T-cell (primary cell): ENCODE data around the gene ST7. TPM values are rescaled to one million over a fixed set of nuclear protein-coding genes. Genes with fewer than 3 reads are reported as not detected.

Experiments
- ATAC-seq, 4 experiments: fragments of 200-7000 bp in 3 of 4; fragments of 150-1000 bp in 1 of 4; cut with Tn5 transposase; replicated peaks in 1 of 4; 1 replicate in 3 of 4; 2 replicates in 1 of 4; pipeline ENCODE4 v1.10.0; 2021; ENCODE audit warnings: moderate library complexity in 3 of 4, mild to moderate bottlenecking in 2 of 4, moderate number of reproducible peaks in 1 of 4
- CTCF ChIA-PET, 2 donors: fragments of 300-600 bp; sonication (Branson Sonifier 250); formaldehyde crosslinking; loops; one replicate each; lab custom pipeline; 2022; ENCODE audit warnings: antibody characterized with exemption in 2 of 2; lab: Charles Lee
- POLR2A ChIA-PET, 2 donors: fragments of 300-600 bp; sonication (Branson Sonifier 250); formaldehyde crosslinking; loops; one replicate each; lab custom pipeline; 2022; ENCODE audit warnings: antibody characterized with exemption in 2 of 2; lab: Charles Lee
- DNase-seq, 35 experiments: peaks; one replicate each; pipeline versions ENCODE4 v3.0.0 to v3.0.0-alpha.2; 2013 to 2023
- H3K27ac ChIP-seq: one replicate; pipeline ENCODE4 v1.5.1; 2013; ENCODE audit warnings: low read length
- H3K27me3 ChIP-seq, 2 experiments: replicated peaks in 1 of 2; 1 replicate in 1 of 2; 2 replicates in 1 of 2; pipeline versions ENCODE4 v1.6.1 to v1.7.0; 2013; ENCODE audit warnings: low read length in 1 of 2, mixed read lengths in 1 of 2; ENCODE audit not compliant: control insufficient read depth in 2 of 2, insufficient read depth in 2 of 2; ENCODE audit errors: extremely low read depth in 1 of 2
- H3K36me3 ChIP-seq, 2 donors: 1 replicate in 1 of 2; 2 replicates in 1 of 2; pipeline versions ENCODE4 v1.6.1 to v1.7.0; 2013; ENCODE audit warnings: low read length in 1 of 2; ENCODE audit not compliant: control insufficient read depth in 2 of 2, insufficient read depth in 1 of 2; ENCODE audit errors: extremely low read depth in 1 of 2
- H3K4me1 ChIP-seq, 2 experiments: 1 replicate in 1 of 2; 2 replicates in 1 of 2; pipeline versions ENCODE4 v1.6.1 to v1.7.0; 2013; ENCODE audit warnings: low read length in 2 of 2, mixed read lengths in 1 of 2; ENCODE audit not compliant: insufficient read depth in 2 of 2, control insufficient read depth in 1 of 2; ENCODE audit errors: extremely low read depth in 1 of 2
- H3K4me3 ChIP-seq, 2 donors: 1 replicate in 1 of 2; 2 replicates in 1 of 2; pipeline versions ENCODE4 v1.5.1 to v1.7.0; 2013; ENCODE audit warnings: mild to moderate bottlenecking in 2 of 2, low read length in 1 of 2, moderate library complexity in 1 of 2; ENCODE audit not compliant: control insufficient read depth in 1 of 2; ENCODE audit errors: extremely low read depth in 1 of 2
- H3K9me3 ChIP-seq: 2 replicates; pipeline ENCODE4 v1.7.0; 2013
- H3K27ac Mint-ChIP-seq, 2 donors: one replicate each; pipeline ENCODE4 v1.8.0; 2020 to 2021; ENCODE audit warnings: mild to moderate bottlenecking in 2 of 2, mixed read lengths in 2 of 2
- H3K27me3 Mint-ChIP-seq, 2 donors: one replicate each; pipeline ENCODE4 v1.8.0; 2021 to 2022; ENCODE audit warnings: mixed read lengths in 2 of 2
- H3K36me3 Mint-ChIP-seq: one replicate; pipeline ENCODE4 v1.8.0; 2021; ENCODE audit warnings: mixed read lengths
- H3K4me1 Mint-ChIP-seq, 3 donors: one replicate each; pipeline ENCODE4 v1.8.0; 2020 to 2022; ENCODE audit warnings: mixed read lengths in 3 of 3, mild to moderate bottlenecking in 1 of 3
- H3K4me3 Mint-ChIP-seq, 3 donors: one replicate each; pipeline ENCODE4 v1.8.0; 2020 to 2022; ENCODE audit warnings: mild to moderate bottlenecking in 3 of 3, mixed read lengths in 3 of 3, moderate library complexity in 3 of 3
- H3K9me3 Mint-ChIP-seq, 3 donors: one replicate each; pipeline ENCODE4 v1.8.0; 2020 to 2022; ENCODE audit warnings: mixed read lengths in 3 of 3
- WGBS: methylation state at CpG from one replicate; pipeline ENCODE4 v1.1.5; 2013; ENCODE audit warnings: missing lambda C conversion rate; ENCODE audit not compliant: insufficient coverage; 5-methylcytosine and 5-hydroxymethylcytosine counted together
- total RNA-seq, 35 experiments: library from RNA in 6 of 35; stranded (reverse) in 6 of 35; fragments of 120-200 nt in 1 of 35; gene quantifications; one replicate each; pipeline versions ENCODE4 v1.2.1 to v1.2.4 and lab custom pipeline; 2013 to 2026

The ST7 gene
- total RNA-seq, 5 donors from 2014 or later (not counting 1 experiment from before 2014, with no cell fraction given): 3.3 to 6.1 (median 4.4) TPM

- 77% methylated on average over 4 of the region's 4 CpGs for WGBS
- Histone ChIP-seq H3K4me3 (no peak overlapping the region), H3K4me1 (no peaks in the 10 kb centered on the region), H3K27me3 (peaks cover 0 to 3% of the 10 kb centered on the region in 2 experiments), H3K27ac (no peak overlapping the region), H3K9me3 (no peaks in the 10 kb centered on the region), H3K36me3 (no peaks in the 10 kb centered on the region)
- CTCF ChIA-PET: no interaction called here
- ATAC-seq: no peak
- Mint-ChIP-seq H3K4me1 (no peaks in the 10 kb centered on the region), H3K36me3 (no peaks in the 10 kb centered on the region), H3K27me3 (peaks cover 2 to 3% of the 10 kb centered on the region in 2 donors), H3K4me3 (no peak overlapping the region), H3K9me3 (no peaks in the 10 kb centered on the region), H3K27ac (no peak overlapping the region)
- POLR2A ChIA-PET: no interaction called here
- no peak for DNase-seq
Measured at GRCh38 chr7:117251687-117252086, 298.4 kb downstream of the ST7 start.

- WGBS: no CpG with 5 or more reads among the region's 1 CpG
- Histone ChIP-seq H3K4me1 (no peaks in the 10 kb centered on the region), H3K27me3 (no peaks in the 10 kb centered on the region), H3K4me3 (no peak overlapping the region), H3K27ac (no peak overlapping the region), H3K9me3 (no peaks in the 10 kb centered on the region), H3K36me3 (no peaks in the 10 kb centered on the region)
- ChIA-PET CTCF (no interaction called here), POLR2A (no interaction called here)
- ATAC-seq (no peak), DNase-seq (no peak)
- Mint-ChIP-seq H3K27me3 (peaks cover 0 to 4% of the 10 kb centered on the region in 2 donors), H3K9me3 (no peaks in the 10 kb centered on the region), H3K4me3 (no peak overlapping the region), H3K36me3 (no peaks in the 10 kb centered on the region), H3K27ac (no peak overlapping the region), H3K4me1 (no peaks in the 10 kb centered on the region)
Measured at GRCh38 chr7:117259615-117260014, 306.3 kb downstream of the ST7 start.

DNA sequence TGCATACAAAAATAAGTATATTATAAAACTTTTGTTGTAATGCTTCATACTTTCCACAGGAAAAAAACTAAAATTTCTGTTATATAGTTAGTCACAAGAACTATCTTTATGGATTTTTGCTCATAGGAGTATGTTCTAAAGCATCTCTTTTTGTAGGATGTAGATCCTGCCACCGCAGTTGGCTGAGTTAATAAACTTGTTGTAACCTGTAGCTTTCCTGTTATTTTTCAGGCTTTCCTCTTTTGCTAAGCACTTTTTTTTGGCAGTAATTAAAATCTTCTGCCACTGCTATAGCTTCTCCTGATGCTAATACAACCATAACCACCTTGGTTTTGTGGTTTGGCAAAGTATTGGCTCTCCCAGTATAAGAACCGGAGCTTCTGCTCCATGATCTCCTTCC lies 309.2 kb downstream of the ST7 start:
- Histone ChIP-seq H3K27ac (no peak overlapping the region), H3K9me3 (no peaks in the 10 kb centered on the region), H3K4me1 (no peaks in the 10 kb centered on the region), H3K4me3 (no peak overlapping the region), H3K27me3 (peaks cover 0 to 3% of the 10 kb centered on the region in 2 experiments), H3K36me3 (no peaks in the 10 kb centered on the region)
- DNase-seq: no peak
- Mint-ChIP-seq H3K36me3 (no peaks in the 10 kb centered on the region), H3K27ac (no peak overlapping the region), H3K9me3 (no peaks in the 10 kb centered on the region), H3K4me1 (no peaks in the 10 kb centered on the region), H3K4me3 (no peak overlapping the region), H3K27me3 (peaks cover 0 to 1% of the 10 kb centered on the region in 2 donors)
- ChIA-PET POLR2A (no interaction called here), CTCF (no interaction called here)
- no peak for ATAC-seq
- 60% methylated on average over 1 of the region's 2 CpGs for WGBS

- ATAC-seq: no peak
- H3K9me3 Mint-ChIP-seq: no peaks in the 10 kb centered on the region
- no peak overlapping the region for H3K4me3 Mint-ChIP-seq
- H3K36me3 Mint-ChIP-seq: no peaks in the 10 kb centered on the region
- H3K27ac ChIP-seq: no peak overlapping the region
- no peaks in the 10 kb centered on the region for H3K36me3 ChIP-seq
- H3K4me3 ChIP-seq: no peak overlapping the region
- H3K4me1 ChIP-seq: no peaks in the 10 kb centered on the region
- WGBS: no CpG with 5 or more reads among the region's 1 CpG
- ChIA-PET POLR2A (no interaction called here), CTCF (no interaction called here)
- H3K27me3 ChIP-seq: peaks cover 0 to 3% of the 10 kb centered on the region in 2 experiments
- no peak for DNase-seq
- no peak overlapping the region for H3K27ac Mint-ChIP-seq
- no peaks in the 10 kb centered on the region for H3K4me1 Mint-ChIP-seq
- H3K27me3 Mint-ChIP-seq: peaks cover 0 to 4% of the 10 kb centered on the region in 2 donors
- no peaks in the 10 kb centered on the region for H3K9me3 ChIP-seq
Measured at GRCh38 chr7:117264716-117265115, 311.4 kb downstream of the ST7 start.

DNA sequence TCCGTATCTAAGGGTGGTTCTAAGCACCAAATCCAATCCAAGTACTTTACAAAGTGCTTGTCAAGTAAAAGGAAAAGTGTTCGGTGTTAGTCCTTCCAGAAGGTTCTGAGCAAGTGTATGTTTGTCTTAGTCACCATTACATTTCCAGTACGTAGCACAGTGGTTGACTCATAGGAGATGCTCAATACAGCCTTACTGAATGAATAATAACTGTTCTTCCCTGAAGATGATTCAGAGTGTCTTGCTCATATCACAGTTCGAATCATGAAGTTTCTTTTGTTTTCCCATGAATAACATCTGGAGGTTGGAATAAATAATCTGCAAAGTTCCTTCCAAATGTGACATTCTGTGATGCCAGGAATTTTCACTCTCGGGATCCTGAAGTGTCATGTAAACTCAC lies 316.1 kb downstream of the ST7 start:
- Mint-ChIP-seq H3K4me1 (no peaks in the 10 kb centered on the region), H3K27me3 (peaks cover 6 to 15% of the 10 kb centered on the region in 2 donors), H3K4me3 (no peak overlapping the region), H3K27ac (no peak overlapping the region), H3K36me3 (no peaks in the 10 kb centered on the region), H3K9me3 (peaks cover 0 to 3% (median 0%) of the 10 kb centered on the region in 3 donors)
- Histone ChIP-seq H3K27me3 (peaks cover 0 to 3% of the 10 kb centered on the region in 2 experiments), H3K27ac (no peak overlapping the region), H3K9me3 (no peaks in the 10 kb centered on the region), H3K36me3 (no peaks in the 10 kb centered on the region), H3K4me3 (no peak overlapping the region), H3K4me1 (no peaks in the 10 kb centered on the region)
- ChIA-PET POLR2A (no interaction called here), CTCF (no interaction called here)
- DNase-seq (no peak), ATAC-seq (no peak)
- WGBS: 50% methylated on average over 1 of the region's 5 CpGs

DNA sequence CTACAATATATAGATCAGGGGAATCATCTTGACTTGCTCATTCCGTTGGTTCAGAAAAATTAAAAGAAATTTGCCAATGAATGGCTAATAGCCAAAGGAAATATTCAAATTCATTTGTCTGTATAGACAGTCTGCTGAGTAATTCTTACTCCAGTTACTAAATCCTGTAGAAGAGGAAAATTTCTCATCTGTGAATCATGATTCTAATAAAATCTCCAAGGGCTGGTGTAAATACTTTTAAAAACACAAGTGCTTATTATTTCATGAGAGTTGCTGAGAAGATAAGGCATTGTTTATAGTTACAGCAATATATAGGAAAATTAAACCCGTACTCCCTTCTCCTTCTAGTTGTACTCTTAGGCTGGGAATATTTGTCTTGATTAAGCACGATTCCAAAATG lies 316.6 kb downstream of the ST7 start:
- CTCF ChIA-PET: interaction anchor here in 1 of 2 donors (0.7 kb wide), 1 partner anchor 18 kb away, joined by 3 read pairs; no protein-coding TSS in a partner anchor
- POLR2A ChIA-PET: no interaction called here
- no peak overlapping the region for H3K27ac ChIP-seq
- ATAC-seq (no peak), DNase-seq (no peak)
- peaks cover 0 to 3% of the 10 kb centered on the region in 2 experiments for H3K27me3 ChIP-seq
- H3K36me3 Mint-ChIP-seq: no peaks in the 10 kb centered on the region
- no peak overlapping the region for H3K4me3 Mint-ChIP-seq
- H3K36me3 ChIP-seq: no peaks in the 10 kb centered on the region
- 60% methylated on average over 1 of the region's 3 CpGs for WGBS
- H3K9me3 Mint-ChIP-seq: peaks cover 0 to 3% (median 0%) of the 10 kb centered on the region in 3 donors
- H3K4me3 ChIP-seq: no peak overlapping the region
- H3K27me3 Mint-ChIP-seq: peaks cover 6 to 17% of the 10 kb centered on the region in 2 donors
- H3K4me1 Mint-ChIP-seq: no peaks in the 10 kb centered on the region
- no peaks in the 10 kb centered on the region for H3K9me3 ChIP-seq
- no peaks in the 10 kb centered on the region for H3K4me1 ChIP-seq
- H3K27ac Mint-ChIP-seq: no peak overlapping the region

DNA sequence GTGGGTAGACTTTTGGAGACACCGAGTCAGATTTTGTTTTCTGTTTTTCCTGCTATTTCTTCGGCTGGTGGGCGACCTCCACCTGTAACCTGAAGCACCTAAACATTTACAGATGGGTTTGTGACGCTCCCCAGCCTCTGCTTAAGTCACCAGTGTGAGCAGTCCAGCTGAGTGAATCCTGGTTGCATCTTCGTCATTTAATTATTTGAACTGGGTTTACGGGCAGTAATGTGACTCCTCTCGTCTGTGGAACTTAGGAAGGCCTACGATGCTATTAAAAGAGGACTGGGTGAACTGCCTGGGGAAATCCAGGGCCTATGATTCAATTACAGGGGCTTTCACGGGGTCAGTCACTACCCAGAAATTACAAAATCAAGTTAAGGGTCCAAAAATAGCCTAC lies 317.1 kb downstream of the ST7 start:
- ATAC-seq (no peak), DNase-seq (no peak)
- WGBS: 54% methylated on average over 5 of the region's 9 CpGs
- CTCF ChIA-PET: interaction anchor here in 1 of 2 donors (0.7 kb wide), 1 partner anchor 18 kb away, joined by 3 read pairs; no protein-coding TSS in a partner anchor
- no peak overlapping the region for H3K27ac ChIP-seq
- no peak overlapping the region for H3K4me3 ChIP-seq
- H3K27ac Mint-ChIP-seq: no peak overlapping the region
- POLR2A ChIA-PET: no interaction called here
- peaks cover 0 to 3% of the 10 kb centered on the region in 2 experiments for H3K27me3 ChIP-seq
- H3K4me1 Mint-ChIP-seq: no peaks in the 10 kb centered on the region
- no peak overlapping the region for H3K4me3 Mint-ChIP-seq
- H3K36me3 ChIP-seq: no peaks in the 10 kb centered on the region
- H3K36me3 Mint-ChIP-seq: no peaks in the 10 kb centered on the region
- no peaks in the 10 kb centered on the region for H3K9me3 ChIP-seq
- peaks cover 0 to 3% (median 0%) of the 10 kb centered on the region in 3 donors for H3K9me3 Mint-ChIP-seq
- H3K27me3 Mint-ChIP-seq: peaks cover 6 to 21% of the 10 kb centered on the region in 2 donors
- no peaks in the 10 kb centered on the region for H3K4me1 ChIP-seq
